Endometrial microvascular endothelial cells (primary cell): Measurements from ENCODE around the gene BMP7. TPM values are rescaled to one million over a fixed set of nuclear protein-coding genes. Genes with fewer than 3 reads are reported as not detected.

Source experiments
- in situ Hi-C: cut with HindIII; loops from 2 replicates; pipeline ENCODE4 v1.10.0; 2017; ENCODE audit warnings: low sequenced_read_pairs, low pct_unique_long_range_greater_than_20kb; ENCODE audit errors: inconsistent ontology term
- total RNA-seq: library from RNA; depleted of rRNA; stranded (reverse); fragments of >200 nt; gene quantifications from one replicate; pipeline ENCODE4 v1.2.3, GENCODE V29; 2015; ENCODE audit errors: inconsistent ontology term

Gene BMP7
- total RNA-seq, result not detected

GRCh38 chr20:57266291-57267157 lies at the start of gene BMP7:
Gene BMP7 (minus strand): TSS chr20:57266641. CDS start chr20:57266122, 519 bp downstream.
- in situ Hi-C loops, result no loop called here

DNA sequence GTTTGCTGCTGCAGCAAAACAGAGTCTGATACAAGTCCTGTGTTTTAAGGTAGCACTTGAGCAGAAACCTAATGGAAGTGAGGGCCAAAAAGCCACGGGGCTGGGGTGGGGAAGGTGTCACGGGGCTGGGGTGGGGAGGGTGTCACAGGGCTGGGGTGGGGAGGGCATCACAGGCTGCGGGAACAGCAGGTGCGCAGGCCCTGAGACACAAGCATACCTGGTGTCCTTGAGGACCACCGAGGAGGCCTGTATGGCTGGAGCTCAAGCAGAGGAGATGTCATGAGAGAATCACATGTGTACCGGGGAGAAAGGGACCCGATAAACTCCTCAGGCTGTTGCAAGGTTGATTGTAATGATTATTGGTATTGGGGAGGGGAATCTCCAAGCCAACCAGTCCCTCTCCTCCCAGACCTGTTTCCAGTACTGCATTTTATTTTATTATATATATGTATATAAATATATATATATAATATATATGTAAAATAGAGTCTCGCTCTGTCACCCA lies 49.6 kb upstream of the BMP7 start:
- in situ Hi-C loops, result no loop called here

GRCh38 chr20:57315083-57315975 lies 48.9 kb upstream of the BMP7 start:
- in situ Hi-C loops, result no loop called here

DNA sequence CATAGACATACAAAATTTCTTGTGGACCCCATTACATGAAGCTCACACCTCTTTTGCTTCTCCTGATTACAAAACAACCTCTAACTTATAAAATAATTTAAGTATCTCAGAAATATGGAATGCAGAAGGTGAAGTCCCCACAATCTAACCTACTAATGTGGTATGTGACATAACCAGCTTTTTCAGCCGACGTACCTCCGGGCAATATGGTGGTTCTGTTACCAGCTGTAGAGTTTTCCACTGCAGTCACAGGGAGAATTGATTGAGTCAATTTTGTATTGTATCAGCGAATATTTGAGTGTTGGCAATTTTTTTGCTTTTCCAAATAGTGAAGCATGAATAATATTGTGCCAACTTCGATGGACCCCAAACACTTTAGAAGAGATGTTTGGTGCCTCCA lies 47.5 kb upstream of the BMP7 start:
- in situ Hi-C loops, result no loop called here

- in situ Hi-C loops, result no loop called here
Observed at GRCh38 chr20:57313230-57313629, 46.8 kb upstream of the BMP7 start.

GRCh38 chr20:57312138-57312537 lies 45.7 kb upstream of the BMP7 start:
- in situ Hi-C loops, result no loop called here

- in situ Hi-C loops, result no loop called here
Observed at GRCh38 chr20:57310821-57311514, 44.5 kb upstream of the BMP7 start.

DNA sequence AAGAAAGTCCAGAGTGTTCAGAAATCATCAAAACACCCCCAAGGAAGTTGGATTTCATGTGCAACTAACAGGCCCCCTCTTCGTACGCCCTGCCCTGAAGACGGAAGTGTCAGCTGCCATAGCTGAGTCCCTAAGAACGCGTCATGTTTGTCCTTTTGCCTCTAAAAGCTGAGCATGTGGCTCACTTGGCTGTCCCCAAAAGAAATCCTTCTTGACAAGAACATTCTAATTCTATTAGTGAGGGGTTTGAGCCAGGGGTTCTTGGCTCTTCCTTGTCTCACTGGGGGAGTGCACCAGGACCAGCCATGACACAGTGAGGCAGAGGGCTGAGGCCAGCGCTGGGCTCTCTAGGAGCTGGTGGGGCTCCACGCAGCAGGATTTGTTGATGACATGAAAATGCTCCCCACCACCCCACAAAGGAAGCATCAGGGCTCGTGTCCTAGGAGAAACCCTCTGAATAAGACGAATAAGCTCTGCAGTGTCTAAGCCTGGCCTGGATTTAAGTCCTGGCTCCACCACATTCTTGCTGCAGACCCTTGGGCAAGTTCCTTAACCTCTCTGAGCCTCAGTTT lies 43.2 kb upstream of the BMP7 start:
- in situ Hi-C loops, result no loop called here

DNA sequence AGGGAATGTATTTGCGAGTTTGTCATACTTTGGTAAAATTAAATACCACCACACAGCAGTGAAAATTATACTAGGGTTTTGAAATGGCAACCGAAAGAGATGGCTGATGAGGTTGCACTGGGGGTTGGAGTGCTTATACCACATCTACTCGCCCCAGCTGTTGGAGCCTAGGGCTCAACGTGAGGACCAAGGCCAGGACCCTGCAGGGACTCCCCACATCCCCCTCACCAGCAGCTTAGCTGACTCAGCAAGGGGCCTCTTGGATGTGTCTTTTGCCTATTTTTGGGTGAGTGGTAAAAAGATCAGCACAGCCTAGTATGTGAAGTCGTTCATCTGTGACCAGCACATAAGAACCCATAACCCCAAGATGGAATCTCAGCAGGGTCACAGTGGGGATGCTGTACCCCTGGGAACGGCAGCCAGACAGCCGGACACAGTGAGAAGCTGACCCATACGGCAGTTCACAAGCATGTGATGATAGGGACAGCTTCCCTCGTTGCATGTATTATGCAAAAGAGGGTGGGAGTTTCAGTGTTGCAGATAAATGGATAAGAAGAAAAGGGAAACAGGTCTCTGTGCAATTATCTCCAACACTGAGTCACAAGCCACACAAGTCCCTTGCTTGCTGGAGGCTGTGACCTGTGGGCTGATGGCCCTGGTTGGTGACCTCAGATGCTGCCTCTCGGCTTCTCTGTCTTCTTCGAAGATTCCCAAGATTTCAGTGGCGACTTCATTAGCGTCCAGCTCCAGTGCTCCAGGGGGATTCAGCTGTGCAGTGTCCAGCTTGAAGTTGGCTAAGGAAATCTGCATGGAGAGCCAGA lies 42.2 kb upstream of the BMP7 start:
- in situ Hi-C loops, result no loop called here

DNA sequence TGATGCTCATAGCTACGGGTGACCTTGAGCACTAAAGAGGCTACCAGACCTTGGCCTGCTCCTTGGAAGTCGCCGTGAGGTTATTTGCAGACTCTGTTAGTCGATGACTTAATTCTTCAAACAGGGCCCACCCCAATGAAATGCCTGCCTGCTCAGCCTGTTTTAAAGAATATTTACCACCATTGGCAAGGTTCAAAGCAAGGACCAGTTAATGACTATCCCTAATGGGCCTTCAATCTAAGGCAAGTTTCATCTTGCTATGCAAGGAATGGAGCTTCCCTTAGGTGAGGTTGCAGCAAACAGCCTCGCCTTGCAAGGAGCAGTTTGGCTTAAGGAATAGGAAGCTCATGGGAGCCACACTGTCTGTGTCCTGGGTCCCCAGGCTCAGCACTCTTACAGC lies 40.3 kb upstream of the BMP7 start:
- in situ Hi-C loops, result no loop called here

DNA sequence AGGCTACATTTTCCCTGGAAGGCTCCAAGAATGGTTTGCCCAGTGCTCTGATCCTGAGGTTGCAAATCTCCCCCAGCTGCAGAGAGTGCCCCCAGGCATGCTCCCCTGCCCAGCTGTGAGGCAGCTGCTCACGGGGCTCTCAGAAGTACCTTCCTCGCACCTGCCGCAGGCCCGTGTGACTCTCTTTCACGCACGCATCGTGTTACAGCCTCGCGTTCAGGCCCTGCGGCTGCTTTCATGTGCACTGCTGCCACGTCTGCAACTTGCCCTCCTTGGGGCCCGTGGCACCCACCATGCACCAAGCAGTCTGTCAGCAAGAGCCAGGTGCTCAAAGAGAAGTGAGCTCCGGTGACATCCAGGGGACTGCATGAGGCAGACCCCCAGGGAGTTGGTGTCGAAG lies 34.6 kb upstream of the BMP7 start:
- in situ Hi-C loops, result no loop called here

DNA sequence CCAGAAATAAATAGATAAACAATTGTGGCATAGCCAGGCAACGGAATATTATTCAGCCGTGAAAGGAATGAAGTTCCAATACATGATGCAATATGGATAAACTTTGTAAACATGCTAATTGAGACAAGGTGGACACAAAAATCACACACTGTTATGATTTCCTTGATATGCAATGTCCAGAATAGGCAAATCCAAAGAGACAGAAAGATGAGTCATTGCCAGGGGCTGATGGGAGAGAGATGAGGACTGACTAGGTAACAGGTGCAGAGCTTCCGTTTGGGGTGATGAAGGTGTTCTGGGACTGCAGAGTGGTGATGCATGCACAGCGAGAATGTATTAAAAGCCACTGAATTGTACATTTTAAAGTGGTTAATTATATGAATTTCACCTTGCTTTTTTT lies 32.0 kb upstream of the BMP7 start:
- in situ Hi-C loops, result no loop called here

GRCh38 chr20:57294550-57294949 lies 28.1 kb upstream of the BMP7 start:
- in situ Hi-C loops, result no loop called here

DNA sequence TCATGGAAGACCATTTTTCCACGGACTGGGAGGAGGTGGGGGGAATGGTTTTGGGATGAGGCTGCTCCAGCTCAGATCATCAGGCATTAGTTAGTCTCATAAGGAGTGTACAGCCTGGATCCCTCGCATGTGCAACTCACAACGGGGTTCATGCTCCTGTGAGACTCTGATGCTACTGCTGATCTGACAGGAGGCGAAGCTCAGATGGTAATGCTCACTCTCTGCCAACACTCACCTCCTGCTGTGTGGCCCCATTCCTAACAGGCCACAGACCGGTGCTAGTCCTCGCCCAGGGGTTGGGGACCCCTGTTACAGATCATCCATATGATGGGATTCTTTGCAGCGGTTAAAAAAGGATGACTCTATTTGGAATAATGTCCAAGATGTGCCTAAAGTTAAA lies 27.6 kb upstream of the BMP7 start:
- in situ Hi-C loops, result no loop called here

- in situ Hi-C loops, result no loop called here
Observed at GRCh38 chr20:57292611-57293010, 26.2 kb upstream of the BMP7 start.

DNA sequence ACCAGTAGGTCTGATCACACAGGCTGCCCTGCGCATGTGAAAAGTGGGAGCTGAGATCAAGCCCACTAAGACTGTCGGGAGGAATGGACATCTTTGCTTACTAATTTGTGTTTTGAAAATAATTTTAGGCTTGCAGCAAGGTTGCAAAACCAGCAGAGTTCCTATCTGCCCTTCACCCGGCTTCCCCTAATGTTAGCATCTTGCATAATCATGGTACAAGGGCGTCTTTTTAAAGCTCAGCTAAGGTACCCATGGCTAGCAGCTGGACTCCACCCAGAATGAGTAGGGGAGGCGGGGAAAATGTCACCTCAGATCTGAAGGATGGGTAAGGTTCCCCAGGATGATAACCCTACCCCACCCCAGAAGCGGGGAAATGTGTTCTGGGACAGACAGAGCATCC lies 25.3 kb upstream of the BMP7 start:
- in situ Hi-C loops, result no loop called here

DNA sequence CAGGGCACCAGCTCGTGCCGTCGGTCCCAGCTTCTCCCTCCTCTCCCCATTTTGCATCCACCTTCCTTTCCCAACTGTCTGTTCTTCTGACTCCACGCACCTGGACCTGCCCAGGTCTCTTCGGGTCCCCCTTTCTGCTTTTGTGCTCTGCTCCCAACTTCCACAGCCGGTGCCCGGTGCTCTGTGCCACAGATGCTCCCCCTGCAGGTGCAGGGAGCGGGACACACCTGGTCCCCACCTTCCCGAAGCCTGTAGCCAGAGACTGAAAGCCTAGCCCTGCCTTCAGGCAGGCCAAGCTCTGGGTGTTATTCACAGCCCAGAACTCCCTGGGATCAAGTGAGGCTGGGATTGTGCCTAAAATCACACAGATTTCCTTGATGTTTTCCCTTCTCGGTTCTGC lies 24.6 kb upstream of the BMP7 start:
- in situ Hi-C loops, result no loop called here

DNA sequence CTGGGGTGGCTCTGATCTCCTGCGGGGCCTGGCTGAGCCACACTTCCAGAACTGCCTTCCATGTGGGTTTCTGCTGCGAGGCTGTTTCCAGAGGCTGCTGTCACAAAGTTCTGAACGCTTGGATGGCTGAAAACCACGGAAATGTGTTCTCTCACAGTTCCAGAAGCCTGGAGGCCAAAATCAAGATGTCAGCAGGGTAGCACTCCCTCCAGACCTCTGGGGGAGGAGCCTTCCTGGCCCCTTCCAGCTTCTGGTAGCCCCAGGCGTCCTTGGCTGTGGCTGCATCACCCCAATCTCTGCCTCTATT lies 23.7 kb upstream of the BMP7 start:
- in situ Hi-C loops, result no loop called here
